Central memory CD4-positive, alpha-beta T cell (primary cell): ENCODE measurements around the gene REEP1.

Source experiments
- DNase-seq: peaks from one replicate; pipeline ENCODE4 v3.0.0; 2022

Gene REEP1

DNA sequence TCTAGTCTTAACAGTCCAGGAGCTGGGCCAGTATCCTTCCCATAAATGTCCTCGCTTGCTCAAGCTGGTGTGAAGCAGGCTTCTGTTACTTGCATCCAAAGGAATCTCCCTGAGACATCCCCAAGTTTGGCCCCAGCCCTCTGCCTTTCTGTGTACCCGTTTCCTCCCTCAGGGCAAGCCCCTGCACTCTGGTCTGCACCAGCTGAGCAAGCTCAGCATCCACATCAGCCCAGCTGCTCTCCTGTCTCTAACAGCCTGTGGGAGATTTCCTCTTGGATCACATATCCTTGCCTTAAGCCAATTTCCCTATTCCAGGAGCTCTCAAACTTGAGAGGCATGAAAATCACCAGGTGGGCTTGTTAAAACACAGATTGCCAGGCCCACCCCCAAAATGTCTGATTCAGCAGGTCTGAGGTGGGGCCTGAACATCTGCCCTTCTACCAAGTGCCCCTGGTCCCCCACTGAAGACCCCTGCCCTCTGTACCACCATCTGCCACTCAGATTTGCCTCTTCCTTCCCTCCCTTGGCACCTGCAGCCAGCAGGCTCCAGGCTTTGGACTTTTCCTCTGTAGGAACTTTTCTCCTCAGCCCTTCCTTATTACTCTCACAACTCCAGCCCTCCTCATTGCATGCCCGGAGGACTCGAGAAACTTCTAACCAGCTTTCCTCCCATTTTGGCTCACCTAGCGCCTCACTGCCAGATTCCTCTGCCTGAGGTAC is 32.1 kb downstream of the REEP1 start:
- no peak for DNase-seq

DNA sequence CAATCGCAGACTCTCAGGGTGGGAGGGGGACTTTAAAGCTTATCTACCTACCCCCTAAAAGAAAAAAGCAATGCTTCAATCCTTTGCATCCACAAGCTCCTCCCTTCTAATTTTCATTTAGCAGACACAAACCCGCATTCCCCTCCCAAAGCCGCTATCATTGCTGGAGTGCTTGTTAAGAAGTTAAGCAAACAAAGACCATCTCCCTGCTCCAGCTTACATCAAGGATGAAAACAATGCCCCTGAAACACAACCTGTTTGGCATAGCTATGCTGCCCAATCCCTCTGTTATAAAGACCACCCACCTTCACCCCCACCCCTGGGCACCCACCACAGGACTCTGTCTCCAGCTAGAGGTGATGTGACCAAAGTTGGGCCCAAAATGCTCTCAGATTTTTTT is 33.0 kb downstream of the REEP1 start:
- DNase-seq = no peak

DNA sequence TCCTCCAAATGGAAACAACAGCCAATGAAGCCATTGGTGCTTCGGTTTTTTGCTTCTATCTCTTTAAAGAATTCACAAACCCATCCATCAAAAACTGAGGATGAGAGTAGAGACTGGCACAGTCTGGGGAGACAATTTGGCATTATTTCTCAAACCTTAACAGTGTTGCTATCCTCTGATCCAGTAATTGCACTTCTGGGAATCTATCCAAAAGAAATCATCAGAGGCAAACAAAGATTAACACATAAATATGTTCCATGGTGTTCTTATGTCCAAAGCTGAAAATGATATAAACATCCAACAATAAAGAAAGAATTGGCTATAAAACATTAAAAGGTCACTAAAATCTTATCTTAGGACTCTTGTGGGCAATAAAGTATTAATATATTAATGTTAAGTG is 35.1 kb downstream of the REEP1 start:
- no peak for DNase-seq

DNA sequence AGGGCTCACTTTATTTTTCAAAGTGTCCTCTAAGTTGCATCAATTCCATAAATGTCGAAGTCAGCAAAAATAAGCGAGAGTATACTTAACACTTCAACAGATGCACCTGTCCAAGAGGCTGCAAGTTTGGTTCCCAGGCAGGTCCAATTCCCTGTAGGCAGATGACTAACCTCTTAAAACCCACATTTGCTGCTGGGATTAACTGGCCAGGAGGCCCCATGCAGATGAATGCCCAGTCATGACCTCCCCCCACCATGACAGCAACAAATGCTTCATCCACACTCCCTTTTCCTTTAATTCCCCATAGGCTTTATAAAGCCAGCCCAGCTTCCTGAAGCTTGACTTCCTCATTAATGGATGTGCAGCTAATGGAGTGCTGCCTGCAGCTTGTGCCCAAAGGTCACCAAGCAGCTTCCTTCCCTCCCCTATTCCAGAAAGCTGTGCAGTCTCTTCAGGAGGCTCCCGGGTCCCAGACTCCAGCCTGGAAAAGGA is 35.7 kb downstream of the REEP1 start:
- DNase-seq = no peak

DNA sequence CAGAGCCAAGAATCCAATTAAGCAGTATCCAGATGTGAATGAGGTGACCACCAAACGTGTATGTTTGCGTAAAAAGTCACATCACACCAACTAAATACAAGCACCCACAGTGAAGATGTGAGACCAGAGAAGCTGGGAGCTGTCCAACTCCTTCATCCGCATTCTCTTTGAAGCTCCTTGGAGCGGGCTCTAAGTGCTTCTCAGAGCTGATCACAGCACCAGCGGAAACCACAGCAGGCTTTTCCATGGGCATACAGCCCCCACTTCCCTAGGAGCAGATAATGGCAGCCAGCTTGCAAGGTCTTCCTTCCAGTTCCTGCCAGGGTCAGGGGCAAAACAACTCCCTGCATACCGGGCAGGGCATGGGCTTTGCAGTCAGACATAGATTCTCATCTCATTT is 36.4 kb downstream of the REEP1 start:
- no peak for DNase-seq

DNA sequence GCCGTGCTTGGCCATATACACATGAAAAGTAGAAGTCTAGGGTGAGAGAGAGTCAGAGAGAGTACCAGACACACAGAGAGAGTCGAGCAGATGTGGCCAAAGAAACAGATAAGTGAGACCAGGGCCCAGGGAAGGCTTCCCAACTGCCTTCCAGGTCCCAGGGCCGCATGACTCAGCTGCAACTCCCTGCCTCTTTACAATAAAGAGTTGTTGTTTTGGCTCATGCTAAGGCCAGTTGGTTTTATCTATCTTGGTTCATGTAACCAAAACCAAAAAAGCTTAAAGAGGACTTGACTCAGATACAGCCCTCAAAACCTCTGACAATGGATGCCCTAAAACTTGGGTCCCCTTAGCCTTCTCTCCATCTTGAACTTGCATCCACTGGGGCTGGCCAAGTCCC is 36.9 kb downstream of the REEP1 start:
- DNase-seq = no peak

DNA sequence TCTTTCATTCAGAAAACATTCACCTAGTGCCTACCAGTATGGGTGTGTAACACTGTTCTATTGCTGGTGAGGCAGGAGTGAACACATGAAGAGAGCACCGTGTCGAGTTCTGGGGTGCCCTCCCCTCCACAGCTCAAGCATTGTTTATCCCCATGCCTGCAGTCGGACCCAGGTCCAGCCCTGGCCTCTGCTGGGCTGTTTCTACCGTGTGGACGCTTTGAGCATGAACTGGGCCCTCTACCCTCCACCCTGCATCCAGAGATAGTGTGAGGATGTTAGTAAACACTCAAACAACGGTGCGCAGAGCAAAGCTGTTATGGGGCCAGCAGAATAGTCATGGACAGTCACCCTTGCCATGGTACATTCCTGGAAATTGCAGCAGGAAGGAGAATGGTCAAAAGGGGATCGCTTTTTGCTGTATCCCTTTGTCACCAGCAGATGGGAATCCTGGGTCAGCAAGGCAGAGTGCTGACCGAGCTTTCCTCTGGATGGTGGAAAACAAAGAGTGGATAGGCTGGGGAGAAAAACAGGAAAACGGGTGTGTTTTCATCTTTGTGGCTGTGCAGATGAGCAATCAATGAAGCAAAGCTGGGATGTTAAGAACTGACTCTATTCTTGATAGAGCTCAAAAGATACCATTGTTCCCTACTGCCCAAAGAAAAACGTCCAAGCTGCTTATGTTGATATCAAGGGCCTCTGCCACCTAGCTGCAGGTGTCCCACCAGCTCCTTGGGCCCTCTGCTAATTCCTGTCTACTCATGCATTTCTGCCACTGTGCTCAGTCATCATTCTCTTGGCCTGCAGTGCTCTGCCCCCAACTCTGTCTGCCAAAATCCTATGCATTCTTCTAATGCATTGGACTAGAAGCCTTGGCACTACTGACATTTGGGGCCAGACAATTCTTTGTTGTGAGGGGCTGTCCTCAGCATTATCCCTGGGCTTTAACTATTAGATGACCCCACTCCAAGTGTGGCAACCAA is 38.7 kb downstream of the REEP1 start:
- DNase-seq = no peak

DNA sequence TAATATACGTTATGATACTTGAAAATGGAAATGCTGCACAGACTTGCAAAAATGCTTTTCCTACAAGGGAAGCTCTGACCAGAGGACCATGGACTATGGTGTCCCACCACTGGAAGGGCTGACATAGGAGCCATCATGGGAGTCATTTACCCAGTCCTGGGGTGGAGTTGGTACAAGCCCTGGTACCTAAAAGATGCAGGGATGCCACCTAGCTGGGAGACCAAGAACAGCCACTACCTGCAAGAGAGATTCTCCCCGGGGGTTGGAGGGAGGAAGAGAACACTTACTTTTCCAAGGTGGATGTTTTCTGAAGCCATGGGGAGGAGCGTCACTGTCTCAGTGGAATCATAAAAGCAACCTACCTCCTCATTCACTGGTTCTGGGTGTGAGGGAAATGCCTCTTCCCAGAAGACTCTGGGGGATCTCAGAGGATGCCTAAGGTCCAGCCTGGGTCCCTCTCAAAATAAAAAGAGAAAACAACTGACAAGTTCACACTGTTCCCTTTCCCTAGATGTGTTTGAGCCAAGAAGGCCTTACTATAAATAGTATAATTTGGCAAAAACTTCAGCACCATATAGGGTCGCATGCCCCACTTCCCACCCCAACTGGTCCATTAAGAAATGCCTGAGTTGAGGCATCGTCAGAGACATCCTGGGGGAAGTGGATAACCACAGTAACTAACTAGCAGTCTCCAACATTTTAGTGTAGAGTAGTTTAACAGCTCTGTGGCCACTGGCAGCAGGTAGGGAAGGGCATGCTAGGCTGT is 39.9 kb downstream of the REEP1 start:
- no peak for DNase-seq

DNA sequence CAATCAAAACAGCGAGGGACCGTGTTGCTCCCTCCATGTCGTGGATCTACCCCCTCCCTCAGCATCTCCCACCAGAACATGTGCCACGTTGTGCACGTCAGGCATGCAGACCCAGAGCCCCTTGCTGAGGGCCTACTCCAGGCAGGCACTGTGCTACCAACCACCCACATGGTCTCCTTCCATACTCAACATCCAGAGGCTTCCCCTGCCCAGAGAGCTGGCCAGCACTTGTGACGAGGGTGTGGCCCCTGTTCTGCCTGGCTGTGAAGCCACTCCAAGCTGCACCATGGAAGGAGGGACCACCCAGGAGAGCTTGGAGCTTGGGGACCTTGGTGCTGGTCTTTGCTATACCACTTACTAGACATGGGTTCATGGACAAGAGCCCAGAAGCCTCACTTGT is 40.5 kb downstream of the REEP1 start:
- DNase-seq = no peak

DNA sequence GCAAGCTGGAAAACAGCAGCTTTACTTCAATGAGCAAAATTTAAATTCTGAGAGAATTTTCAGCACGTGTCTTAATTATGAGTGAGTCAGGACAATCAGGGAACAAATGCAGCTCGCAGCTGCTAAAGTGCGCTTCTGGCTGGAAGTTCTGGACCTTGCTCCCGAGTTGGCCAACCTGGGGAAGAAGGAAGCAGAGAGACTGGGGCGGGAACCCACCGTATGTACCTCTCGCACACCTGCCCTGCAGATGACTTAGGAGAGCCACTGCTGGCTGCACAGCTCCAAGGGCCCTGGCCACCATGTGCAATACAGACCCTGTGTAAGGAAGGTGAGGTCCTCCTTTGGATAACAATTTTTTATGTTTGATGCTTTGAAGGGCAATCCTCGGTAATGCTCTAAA is 42.4 kb downstream of the REEP1 start:
- no peak for DNase-seq

DNA sequence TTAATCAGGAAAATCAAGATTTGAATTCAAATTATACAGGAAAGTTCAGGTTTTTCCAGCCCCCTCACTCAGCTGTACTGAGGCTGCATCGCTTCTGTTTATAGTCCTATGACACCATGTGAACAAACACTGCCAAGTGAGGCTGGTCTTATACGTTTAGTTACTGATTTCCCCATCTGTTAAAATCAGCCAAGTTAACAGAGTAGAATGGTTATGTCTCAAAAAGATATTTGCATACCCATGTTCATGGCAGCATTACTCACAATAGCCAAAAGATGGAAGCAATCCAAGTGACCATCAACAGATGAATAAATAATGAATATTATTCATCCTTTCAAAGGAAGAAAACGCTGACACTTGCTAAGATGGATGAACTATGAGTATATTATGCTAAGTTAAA is 43.8 kb downstream of the REEP1 start:
- no peak for DNase-seq

DNA sequence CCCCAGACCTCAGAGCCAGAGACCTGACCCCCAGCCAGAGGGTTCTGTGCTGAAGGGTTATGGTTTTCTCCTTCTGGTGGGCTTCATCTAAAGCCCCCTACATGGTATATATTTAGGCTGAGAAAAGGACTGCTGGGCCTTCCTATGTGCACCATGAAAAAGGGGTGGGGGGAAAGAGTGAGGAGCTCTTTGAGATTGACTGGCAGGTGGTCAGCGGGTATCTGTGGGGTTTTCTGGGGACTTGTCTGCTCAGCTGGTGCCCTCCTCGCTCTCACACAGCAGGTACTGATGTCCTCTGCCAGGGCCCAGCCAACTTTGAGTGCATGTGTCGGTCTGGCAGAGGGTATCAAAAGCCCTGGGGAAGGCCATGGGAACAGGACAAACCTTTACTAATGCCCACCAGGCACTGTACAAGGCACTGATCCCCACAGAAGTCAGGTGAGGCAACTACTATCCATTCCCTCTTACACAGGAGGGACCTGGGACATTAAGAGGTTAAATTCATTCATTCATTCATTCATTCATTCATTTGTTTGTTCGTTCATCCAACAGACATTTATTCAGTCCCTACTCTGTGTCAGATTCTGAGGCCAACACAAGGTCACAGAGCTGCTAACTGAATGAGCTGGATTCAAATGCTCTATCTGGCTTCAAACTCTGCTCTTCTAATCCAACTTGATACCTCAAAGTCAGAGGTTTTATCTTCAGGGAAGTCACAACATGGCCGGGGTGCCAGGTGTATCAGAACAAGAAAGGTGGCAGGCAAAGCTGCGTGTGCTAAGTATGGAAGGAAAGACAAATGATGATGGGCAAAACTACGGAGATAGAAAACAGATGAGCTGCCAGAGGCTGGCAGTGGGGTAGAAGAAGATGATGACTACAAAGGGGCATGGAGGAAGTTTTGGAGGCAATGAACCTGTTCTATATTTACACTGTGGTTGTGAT is 44.6 kb downstream of the REEP1 start:
- no peak for DNase-seq

DNA sequence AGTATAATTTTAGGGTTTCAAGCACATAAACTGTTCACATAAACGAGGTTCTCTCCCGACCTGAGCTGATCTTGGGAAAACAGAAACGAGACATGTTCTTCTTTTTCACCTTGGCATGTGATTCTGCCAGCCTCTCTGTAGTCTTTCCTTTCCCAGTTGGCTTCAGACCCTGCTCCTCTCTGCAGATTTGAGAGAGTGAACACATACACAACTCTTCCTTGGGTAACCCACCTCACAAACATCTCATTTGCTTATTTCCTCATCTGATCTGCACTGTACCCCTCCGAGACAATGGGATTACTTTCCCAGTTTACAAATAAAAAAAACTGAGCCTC is 46.1 kb downstream of the REEP1 start:
- DNase-seq = no peak

DNA sequence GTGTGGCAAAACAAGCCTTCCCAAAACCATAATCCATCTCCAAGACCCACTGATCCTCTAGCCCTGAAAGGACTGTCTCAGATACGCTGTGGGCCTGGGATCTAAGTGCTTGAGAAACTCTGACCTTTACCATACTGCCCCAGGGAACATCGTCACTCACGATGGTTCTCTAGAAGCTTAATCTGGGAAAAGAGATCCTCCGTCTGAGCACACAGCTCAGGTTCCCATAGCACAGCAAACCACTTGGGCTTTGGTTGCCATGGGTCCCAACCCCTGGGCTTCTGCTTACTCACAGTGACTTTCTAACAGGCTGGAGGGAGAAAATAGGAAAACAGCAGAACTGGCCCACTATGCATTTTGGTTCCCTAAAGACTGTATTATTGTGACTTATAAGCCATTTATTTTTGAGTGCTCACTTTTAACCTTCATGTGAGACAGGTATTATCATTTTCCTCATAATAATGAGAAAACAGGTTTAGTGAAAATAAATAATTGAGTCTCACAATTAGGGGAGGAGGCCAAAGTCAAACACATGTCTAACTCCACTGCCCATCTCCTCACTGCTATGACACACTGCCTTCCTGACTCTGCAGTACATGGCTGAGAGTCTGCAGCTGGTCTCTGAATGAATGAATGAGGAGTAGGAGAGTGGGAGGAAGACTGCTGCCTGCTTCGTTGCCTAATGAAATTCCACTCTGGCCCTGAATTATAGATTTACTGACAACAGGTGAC is 46.7 kb downstream of the REEP1 start:
- DNase-seq = no peak

DNA sequence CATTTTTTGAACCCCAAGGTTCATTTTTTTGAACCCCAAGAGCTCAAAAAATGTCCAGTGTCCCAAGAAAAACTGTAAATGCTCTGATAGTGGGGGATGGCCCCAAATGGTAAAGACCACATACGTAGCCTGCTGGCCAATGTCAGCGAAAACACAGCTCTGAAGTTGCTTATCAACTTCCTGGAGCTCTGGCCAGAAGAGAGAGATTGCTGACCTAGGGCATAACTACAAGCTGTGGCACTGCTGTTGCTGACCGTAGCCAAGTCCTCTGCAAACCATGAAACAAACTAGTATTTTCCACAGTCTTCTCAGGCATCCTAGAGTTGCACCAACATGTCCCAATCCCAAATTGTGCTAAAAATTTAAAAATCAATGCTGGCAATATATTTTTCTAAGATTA is 50.9 kb downstream of the REEP1 start:
- no peak for DNase-seq

DNA sequence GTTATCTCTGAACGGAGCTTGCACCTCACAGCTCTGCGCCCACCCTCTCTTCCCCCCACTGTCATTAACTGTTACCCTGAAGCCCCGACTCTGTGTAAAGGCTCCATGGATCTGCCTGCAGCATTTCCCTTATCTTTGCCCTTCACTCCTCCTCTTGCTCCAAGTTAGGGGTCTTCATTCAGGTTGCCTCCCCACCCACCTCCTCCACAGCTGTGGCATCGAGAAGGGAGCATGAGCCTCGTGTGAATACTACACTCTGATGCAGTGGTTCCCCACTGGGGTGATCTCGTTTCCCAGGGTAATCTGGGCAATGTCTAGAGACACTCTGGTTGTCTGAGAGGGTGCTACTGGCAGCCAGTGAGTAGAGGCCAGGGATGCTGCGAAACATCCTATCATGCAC is 51.4 kb downstream of the REEP1 start:
- no peak for DNase-seq

DNA sequence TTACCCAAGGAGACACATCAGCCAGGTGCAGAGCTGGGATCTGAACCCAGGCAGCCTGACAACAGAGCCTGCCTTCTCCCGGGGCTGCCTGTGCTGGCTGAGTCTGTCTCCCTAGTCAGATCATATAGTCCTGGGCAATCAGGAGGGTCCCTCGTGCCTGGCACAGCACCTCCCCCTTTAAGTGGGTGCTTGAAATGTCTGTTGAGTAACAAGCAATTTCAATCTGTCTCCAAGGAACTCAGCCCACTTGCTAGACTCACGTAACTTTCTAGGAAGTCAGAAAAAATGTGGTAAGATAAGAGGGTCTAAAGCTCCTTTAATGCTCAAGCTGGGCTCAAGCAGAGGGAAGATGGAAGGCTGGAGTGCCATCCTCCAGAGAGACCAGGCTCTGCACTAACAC is 51.9 kb downstream of the REEP1 start:
- DNase-seq = no peak

DNA sequence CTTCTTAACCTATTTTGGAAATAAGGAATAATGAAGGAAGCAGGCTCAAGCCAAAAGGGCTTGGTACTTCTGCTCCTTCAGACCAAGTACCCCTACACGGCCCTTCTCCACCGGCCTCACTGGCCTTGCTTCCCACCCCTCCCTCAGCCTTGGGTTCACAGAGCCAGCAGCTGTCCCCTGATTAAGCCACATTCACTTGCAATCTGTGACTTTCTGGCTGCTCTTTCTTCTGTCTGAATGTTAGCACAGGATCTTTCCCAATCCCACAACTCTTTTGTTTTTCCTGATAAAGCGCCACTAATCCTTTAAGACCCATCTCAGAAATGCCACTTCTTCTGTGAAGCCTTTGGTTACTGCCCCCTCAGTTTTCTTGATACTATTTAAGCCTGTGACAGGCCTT is 52.4 kb downstream of the REEP1 start:
- no peak for DNase-seq

DNA sequence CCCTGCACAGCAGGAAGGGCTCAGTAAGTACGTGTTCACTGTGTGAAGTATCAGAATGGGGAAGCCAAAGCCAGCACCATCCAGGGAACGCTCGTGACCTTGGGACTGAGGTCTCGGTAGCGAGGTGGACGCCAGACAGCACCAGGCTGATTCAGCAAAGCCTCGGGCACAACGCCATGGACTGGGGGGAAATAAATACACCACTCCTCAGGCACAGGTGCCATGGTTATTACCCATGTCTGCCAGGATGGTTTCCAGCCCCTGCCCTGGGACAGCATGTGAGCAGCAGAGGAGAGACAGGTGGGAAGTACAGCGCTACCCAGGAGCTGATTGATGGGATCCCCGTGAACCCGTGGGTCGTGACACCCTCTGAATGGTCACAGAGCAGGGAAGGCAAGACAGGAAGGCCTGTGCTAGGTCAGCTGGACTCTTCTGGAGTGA is 53.0 kb downstream of the REEP1 start:
- no peak for DNase-seq

DNA sequence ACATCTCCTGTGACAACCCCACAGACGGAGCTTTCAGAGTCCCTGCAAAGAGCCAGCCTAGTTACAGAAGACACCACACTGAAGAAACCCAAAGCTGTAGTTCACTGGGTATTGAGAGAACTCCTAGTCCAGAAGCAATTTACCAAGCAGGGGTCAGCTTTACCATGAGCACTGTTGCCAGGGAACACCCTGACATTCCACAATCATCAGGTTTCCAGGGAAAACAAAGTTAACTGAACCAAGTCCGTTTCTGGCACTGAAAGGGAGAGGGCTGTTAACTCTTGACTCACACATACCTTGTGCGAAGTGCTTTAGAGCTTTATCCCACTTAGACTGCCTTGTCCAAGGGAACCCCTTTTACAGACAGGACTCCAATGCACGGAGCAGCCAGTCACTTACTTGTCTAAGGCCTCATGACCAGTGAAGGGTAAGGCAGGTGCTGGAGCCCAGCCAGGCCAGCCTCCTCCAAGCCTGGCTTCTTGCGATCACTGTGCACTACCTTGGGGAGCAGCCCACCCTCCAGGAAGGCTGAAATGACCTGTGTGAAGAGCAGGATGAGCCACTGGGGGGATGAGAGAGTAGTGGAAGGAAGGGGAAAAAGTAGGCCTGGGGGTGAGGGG is 53.9 kb downstream of the REEP1 start:
- no peak for DNase-seq
